GM19324 (cell line): ENCODE measurements around the gene ESRRG.
A peak's percentile ranks its signal among the peaks of the same experiment; 100 is the strongest.

Experiments used
- ATAC-seq: cut with Tn5 transposase; IDR thresholded peaks from one replicate; pipeline ENCODE4 v1.9.1; 2021; ENCODE audit warnings: mild to moderate bottlenecking, moderate library complexity; ENCODE audit not compliant: unreplicated experiment, low FRiP score

The ESRRG gene

DNA sequence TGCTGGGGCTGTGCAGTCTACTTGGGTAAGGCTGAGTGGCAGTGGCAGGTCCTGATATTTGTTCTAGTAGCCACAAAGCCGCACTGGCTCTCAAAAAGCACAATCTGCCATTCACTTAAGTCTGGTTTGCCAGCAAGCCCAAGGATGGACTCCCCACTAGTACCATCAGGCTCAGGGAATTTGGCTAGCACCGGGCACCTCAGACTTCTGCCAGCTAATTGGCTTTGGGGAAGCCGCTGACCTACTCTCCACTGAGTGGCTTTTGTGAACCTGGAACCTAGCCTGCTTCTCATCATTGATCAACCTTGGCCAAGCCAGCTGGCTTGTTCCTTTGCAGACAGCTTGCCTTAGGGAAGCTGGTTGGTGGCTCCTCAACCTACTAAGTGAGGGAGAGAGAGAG, 83.1 kb downstream of the ESRRG start:
- no peak for ATAC-seq

DNA sequence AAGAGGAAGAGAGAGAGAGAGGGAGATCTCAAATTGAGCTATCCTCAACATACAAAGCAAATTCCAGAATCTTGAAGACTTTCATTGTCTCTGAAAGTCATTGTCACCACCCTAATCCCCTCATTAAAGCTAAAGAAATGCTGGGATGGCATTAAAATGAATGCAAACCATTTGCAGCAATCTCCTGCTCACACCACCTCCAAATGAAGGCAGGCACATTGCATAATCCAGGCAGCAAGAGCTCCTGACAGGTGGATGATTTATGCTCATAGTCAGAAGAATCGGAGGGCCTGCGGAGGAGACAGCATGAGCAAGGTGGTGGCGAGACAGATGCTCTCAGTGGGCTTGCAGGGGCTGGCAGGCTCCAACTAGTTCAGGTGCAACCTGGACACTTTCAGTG, 90.2 kb downstream of the ESRRG start:
- no peak for ATAC-seq

DNA sequence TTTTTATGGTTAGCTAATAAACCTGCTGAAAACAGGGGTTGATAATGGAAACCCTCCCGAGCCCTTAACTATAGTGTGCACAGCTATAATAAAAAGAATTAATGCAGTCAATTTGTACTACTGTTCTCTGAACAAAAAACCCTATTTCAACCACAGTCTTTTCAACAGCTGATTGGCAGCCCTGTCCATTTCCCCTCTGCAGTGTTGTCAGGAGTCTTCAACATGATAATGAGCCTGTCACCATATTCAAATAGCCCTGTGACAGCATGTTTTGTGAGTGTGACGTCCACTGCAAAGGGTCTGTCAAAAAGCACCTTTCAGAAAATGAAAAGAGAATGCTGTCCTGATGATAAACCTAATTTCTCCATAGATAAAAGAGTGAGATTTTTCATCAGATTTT, 92.7 kb downstream of the ESRRG start:
- no peak for ATAC-seq

DNA sequence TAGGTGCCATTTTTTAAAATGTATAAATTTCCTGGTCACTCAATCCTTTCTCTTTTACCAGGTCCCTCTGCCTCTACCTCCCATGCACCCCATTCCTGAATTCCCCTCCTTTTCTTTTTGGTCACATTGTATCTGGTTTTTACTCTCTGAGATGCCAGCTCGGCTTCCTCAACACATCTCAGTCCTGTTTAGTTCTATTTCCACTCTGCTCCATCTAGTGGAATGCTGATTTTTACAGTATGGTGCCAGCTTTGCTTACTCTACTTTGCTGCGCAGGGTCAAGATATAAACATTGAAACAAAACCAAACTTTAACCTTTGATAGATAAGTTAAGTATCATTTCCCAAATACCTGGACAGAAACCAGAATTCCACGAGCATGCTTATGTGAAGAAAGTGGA, 96.0 kb downstream of the ESRRG start:
- no peak for ATAC-seq

DNA sequence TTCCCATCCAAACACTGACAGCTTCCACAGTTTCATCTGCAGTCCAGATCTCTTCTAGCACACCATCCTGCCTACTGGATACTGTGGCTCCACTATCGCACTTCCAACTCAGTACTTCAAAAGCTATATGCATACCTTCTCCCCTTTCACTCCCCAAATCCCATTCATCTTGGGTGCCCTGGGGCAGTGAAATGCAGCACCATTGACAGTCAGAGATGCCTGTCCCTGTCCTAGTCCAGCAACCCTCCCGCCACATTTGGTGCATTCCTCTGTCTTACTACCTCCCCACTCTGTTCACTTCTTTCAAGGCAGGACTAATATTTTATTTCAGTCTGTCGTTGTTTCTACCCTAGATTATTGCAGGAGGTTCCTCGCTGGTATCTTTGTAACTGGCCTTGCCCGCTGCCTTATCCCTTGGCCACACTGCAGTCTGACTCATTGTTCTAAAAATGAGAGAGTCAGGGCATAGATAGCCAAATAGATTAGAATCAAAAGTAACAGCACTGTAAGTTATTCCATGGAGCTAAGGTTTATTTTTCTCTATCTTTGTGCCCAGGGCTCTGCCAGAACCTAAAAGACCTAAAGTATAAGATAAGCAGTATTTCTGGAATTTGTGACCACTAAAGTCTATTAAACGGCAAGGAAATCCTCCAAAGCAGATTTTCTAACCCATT, 96.7 kb downstream of the ESRRG start:
- no peak for ATAC-seq

DNA sequence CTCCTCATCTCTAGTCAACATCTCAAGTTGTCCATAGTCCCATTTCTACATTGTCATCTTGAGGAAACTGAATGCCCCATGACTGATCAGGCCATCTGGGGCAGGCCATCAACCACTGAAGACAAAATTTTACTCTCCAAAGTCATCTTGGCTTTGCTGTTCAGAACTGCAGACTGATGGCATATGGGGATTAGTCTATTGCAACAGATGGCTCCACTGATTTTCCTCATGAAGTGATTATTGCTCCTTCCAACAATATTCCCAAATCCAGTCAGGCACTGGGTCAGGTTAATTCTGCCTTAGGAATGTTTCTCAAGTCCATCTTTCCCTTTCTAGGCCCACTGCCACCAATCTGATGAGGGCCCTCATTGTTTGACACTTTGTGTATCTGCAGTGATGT, 101.7 kb downstream of the ESRRG start:
- ATAC-seq: no peak

DNA sequence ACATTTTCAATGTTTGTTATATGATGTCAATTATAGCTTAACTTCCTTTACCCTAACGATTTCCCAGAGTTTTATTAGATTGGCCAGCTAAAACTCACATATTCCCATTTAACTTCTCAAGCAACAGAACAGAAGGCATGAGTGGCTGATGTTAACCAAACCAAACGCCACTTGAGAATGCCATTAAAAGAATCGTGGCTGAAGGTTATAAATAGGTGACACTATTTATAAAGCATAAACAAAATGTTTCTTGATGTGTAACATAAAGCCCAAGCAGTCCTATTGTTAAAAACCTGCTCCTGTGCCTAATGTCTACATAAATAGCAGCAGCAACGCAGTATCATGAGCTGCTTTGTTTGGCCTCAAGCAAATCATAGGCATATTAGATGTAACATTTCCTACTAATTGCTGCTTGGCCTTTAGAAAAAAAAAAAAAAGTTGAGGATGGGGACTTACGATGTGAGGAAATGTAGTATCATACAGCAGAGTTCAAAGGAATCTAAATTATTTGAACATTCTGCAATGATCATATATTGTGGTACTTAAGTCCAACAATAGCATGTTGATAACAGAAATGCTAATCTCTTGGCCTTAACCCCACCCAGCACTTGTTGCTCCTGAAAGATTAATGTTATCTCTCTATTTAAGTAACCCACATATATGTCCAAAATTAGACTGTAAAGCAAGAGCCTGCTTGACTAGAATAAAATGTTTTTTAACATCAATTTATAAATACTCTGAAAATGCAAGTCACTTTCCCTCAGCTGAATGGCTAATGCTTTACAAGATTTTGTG, 106.0 kb downstream of the ESRRG start:
- no peak for ATAC-seq

DNA sequence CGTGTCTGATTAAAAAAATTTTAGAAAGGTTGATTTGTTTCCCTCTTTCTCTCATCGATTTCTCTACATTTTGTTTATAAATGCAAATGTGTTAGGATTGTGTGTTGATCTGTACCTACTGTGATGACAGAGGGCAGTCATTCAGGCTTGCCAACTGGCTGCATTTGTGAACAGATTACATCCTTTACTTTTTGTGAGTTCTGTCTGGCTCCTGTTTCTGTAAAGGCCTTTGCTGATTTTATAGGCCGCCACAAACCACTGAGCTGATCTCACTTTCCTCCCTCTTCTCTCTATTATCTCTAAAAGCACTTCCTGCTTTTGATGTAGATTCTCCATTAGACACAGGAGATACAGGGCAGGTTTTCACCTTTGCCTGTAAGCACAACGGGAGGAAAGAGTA, 106.8 kb downstream of the ESRRG start:
- no peak for ATAC-seq

DNA sequence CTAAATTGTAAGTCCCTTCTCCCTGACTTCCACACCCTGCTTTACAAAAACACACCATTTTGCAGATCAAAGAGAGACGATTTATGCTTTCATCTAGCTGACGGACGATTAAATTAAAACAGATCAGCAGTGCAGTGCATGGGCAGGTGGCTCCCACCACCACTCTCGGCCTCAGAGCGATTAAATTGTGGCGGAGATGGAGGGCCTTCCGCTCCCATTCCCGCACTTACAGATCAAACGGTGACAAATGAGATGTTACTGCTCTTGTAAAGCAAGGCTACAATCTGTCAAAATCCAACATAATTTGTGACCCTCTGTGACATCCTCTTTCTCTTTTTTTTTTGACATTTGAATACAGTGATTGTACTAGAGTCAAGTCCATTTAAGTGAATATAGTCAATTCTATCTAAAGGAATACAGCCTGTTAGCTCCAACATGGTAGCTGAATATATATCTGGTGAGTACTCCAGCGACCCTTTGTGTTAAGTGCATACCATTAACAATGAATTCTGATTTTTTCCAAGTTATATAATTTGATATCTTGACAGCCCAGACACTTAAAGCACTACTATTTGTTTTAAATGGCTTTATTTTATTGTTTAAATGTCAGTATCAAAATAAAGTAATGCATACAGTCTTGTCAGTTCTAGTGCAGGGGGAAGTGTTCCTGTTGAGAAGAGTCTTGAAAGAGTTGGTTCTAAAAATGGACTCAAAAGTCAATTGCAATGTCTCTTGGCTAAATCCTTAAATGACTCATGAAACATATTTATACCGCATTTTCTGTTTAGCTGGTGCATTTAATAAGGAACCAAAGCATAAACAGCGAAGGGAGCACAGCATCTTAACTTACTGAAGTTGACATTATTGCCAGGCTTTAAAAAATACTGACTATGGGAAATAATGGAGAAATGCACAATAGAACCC, 109.0 kb downstream of the ESRRG start:
- no peak for ATAC-seq

DNA sequence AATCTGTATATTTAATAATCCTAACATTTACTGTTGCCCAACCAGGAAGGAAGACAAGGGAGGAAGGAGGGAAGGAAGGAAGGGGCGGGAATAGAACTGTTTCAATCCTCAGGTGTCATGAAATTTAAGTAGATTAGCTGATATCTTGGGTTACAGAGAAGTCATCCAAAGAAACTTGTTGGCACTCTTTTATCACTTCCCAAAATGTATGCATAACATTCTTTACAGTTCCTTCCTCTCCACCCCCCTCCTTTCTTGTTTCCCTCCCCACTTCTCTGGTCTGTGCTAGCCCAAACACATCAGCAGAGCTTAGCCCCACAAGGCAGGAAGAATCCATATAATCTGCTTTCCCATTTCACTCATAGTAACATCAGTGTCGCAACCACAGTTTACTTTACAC, 110.9 kb downstream of the ESRRG start:
- no peak for ATAC-seq

DNA sequence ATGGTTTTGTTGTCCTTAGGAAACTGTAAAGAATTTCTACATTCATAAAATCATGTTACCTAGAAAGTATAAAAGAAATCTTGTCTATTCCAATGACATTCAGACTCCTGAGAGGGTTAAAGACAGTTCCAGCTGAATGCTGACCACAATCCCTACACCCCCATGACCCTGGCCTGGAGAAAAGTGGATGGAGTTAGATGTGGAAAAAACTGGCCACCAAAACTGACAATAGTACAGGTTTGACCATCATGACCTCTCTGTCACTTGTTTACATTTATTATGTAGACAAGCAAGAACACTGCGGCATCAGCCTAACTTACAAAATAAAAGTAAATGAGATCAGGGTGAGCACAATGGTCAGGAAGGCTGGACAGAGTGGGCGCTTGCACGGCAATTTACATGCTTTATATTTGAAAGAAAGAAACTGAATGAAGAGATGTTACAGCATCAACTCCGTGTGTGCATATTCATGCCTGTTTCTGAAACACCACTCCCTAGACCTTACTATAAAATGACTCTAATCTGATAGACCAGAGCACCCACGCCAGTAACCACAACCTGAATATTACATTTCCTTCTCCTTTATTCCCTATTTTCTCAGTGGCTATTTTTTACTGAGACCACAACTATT, 116.0 kb downstream of the ESRRG start:
- ATAC-seq: no peak

DNA sequence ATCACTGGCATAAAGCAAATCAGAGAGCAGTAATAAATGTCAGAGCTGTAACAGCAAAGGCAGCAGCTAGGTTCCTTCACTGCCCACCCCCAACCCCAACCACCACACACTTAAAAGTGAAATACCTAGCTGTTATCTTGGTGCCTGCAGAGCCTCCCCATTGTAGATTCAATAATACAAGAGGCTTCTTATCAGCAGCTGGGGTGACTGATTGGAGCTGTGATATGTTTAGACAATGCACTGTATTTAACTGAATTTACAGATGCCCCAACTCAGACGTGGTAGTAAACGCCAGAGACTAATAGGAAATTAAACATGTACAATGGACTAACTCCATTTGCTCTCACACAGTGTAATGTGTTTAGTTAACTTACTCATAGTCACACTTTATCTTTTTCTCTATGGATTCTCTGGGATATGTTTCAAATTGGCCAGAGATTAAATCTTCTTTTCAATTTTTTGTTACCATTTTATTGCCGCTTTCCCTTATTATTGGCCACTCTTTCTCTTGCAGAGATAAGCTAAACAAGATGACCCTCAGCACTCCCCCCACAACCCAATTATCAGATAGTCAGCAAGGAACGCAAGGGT, 117.1 kb downstream of the ESRRG start:
- no peak for ATAC-seq

DNA sequence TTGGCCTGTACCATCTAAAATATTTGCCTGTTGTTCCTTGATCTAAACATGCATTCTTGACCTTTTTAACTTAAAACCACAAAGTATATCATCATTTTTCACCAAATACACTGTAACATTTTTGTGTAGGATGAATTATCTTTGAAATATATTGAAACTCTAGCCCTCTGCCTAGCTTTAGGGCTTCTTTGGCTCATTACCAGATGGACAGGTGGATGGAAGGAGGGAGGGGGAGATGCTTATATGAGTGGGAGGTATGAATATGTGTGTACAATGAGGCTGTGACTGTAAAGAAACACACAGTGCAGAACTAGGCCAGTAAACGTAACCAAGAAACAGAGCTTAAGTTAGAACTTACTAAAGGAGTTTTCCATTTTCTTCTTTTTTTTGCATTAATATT, 118.5 kb downstream of the ESRRG start:
- no peak for ATAC-seq

DNA sequence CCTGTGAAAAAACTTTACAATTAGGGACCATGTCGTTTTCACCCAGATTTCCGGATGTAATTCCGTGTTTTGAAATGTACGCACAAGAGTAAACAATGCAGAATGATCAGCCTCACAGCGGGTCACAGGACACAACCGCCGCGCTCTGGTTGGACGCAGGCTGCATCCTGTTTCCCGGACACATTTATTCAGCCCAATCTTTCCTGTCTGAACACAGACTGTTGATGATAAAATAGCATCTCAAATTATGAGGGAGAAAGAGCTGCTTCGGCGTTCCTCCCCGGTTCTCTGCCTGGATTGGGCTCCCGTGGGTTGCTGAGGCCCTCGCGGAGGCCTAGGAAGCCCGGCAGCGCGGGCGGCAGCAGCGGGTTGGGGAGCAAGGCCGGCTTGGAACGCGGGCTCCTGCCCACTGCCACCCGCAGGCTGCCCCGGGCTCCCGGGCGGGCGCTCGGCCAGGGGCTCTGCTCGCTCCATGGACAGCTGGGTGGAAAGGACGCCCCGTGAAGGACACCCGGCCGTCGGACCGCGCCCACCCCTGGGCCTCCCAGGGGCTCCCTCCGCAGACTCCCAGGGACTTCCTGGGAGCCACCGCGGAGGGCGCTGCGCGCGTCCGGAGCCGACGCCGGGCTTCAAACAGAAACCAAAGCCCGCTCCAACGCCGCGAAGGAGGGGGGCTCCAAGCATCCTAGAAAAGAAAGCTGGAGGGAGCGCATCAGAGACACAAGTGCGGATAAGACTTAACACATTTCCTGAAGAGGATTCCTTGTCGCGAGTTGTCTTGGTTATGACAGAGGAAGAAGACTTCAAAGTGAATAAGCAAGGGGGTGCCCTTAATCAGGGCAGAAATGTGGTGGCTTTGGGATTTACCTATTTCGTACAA, 122.3 kb downstream of the ESRRG start:
- peak; percentile 90 for ATAC-seq

DNA sequence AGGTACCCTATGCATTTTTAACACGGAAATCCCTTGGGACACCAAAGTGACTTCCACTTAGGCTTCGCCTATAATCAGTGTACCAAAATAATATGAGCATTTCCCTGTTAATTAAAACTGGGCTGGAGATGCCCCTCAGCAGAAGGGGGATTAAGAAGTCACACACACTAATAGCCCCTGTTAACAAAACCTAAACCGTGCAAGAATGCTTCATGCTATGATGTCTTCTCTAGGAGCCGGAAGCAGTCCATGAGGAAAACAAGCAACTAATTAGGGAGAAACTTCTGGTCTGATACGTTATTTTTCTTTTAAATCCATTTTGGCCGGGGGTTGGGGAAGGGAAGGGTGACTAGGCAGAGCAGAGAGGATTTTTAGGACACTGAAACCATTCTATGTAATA, 123.4 kb downstream of the ESRRG start:
- ATAC-seq: no peak

DNA sequence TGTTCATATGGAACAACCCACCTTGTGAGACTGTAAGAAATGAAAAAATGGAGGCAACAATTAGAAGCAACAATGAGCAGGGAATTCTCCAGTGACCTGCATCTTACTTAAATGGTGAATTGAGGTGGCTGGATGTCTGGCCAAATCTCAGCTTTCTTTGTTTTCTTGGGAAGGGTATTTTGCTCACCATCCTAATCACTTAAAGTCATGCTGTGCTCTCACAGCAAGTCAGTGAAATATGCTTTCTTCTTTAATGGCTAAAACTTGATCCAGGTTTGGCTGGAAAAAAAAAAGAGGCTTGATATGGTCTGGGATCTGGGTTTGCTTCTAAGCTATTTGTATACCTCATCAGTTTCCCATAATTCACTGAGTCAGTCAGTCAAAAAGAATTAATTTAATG, 124.8 kb downstream of the ESRRG start:
- ATAC-seq: no peak

DNA sequence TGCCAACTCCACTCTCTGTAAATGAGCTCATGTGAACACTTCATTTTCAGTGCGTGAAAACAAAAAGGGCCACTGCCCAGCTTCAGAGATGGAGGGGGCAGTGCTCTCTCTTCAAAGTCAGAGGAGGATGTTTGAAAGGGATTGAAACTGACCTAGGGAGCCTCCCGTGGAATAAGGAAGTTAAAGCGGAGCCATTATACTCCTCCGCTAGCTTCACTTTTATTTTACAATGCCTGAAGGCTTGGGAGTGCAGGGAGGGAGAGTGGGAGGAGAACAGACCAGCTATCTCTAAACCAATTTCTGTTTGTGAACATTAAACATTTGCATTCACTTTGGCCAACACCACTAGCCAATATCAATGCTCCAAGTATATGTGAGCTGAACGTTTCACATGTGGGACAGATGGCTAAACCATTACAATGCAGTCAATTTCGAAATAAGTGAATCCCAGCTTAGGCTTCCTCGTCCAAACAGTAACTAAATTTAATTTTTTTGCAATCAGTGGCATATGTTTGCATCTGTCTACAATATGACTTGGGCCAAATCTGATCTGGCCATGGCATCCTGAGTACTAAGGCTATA, 126.9 kb downstream of the ESRRG start:
- no peak for ATAC-seq

DNA sequence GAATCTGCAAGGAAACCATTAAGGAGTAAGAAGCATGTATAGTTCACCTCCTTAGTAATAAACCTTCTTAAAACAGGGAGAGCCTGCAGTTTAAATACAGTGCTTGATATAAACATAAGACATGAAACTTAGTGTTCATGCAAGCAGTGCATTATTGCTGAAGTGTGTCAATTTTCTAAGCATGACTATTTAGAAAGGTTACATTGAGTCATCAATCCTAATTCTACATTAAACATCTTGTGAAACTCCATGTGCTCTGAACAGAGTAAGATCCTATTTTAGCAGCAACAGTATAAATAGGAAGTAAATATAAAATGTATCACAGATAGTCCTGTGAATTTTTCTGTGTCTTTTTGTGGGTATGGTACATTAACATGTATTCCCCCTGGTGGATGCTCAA, 135.5 kb downstream of the ESRRG start:
- no peak for ATAC-seq

DNA sequence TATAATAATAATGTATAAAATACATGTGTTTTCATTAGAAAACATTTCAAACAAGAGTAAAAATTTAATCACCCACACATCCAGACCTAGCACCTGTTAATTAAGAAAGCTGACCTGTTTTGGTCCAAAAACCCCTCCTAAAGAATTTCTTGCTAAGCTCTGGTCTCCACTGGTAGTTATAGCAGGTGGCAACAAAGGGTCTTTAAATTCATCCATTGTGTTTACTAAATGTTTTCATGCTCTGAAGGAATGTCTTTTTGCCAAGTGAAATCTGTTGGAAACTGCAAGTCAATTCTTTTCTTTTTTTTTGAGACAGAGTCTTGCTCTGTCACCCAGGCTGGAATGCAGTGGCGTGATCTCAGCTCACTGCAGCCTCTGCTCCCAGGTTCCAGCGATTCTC, 141.1 kb downstream of the ESRRG start:
- ATAC-seq: no peak
